GM19463 (cell line): Measurements from ENCODE around the gene TP53I13.
A peak's percentile ranks its signal among the peaks of the same experiment; 100 is the strongest.

Experiments
- ATAC-seq: cut with Tn5 transposase; IDR thresholded peaks from one replicate; pipeline ENCODE4 v1.9.1; 2021; ENCODE audit warnings: mild to moderate bottlenecking, moderate library complexity; ENCODE audit not compliant: unreplicated experiment

TP53I13 gene

DNA sequence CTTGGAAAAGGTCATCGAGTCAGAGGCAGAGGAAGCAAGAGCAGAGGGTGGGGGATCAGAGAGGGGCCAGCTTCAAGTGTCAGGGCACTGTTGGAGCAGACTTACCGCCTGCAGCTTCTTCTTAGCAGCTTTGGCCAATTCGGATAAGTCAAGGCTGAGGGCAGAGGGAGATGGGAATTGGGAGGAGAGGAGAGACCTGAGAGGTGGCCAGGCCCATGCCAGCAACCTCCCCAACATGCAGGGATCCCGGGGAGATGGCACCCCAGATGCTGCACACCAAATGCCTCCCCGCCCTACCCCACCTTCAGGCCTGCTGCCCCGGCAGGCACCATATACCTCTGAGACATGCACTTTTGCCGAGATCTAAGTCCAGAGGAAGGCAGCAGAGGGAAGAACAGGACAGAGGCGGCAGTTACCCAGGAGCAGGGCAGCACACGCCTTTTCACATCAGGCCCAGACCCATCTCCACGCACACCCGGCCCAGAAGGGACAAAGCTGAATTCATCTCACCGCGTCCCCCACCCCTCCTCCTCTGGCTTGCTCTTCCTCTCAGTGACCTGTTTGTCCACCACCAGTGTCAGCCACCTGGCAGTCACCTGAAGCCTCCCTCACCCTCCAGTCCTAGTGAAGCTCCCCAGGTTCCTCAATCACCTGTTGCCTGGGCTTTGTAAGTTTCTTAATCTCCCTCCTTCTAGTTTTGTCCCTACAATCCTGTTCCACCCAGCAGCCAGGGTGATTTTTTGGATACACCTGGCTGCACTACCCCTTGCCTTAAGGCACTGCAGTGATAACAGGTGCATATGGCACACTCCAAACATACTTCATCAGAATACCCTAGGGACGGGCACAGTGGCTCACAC is 10.4 kb downstream of the TP53I13 start:
- no peak for ATAC-seq

DNA sequence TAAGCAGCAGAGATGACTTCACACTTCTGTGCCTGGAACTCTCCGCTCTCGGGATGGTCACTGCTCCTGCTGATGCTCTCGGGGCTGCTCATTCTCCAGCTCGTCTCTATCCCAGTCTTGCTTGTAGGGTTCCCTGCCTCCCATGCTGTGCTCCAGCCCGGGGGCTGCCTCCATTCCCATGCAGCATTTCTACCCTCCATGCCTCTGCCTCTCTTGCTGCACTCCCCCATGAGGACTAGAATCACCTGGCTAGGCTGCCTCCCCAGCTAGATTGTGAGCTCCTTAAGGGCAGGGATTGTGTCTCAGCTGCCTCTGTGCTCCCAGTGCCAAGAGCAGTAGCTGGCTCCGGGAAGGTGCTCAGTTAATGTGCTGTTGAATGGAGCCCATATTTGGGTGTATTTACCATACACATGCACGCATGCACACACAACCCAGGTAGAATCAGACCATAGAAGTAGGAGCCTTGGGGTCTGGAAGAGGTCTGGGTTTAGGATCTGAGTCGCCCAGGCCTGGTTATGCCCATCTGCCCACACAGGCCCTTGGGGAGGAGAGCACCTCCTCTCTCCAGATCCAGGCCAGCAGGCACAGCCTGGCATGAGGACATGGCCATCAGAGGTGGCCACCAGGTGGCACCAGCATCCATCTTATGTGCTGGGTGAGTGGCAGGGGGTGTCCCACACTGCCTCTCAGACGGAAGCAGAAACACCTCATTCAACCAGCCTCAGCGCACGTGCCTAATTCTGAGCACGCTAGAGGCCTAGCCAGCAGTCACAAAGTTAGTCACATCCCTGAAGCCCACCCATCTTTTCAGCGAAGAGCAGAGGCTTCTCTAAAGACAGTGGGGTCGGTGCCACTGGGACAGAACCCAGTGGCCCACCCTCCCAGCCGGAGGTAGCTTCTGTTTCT is 11.6 kb downstream of the TP53I13 start:
- no peak for ATAC-seq

DNA sequence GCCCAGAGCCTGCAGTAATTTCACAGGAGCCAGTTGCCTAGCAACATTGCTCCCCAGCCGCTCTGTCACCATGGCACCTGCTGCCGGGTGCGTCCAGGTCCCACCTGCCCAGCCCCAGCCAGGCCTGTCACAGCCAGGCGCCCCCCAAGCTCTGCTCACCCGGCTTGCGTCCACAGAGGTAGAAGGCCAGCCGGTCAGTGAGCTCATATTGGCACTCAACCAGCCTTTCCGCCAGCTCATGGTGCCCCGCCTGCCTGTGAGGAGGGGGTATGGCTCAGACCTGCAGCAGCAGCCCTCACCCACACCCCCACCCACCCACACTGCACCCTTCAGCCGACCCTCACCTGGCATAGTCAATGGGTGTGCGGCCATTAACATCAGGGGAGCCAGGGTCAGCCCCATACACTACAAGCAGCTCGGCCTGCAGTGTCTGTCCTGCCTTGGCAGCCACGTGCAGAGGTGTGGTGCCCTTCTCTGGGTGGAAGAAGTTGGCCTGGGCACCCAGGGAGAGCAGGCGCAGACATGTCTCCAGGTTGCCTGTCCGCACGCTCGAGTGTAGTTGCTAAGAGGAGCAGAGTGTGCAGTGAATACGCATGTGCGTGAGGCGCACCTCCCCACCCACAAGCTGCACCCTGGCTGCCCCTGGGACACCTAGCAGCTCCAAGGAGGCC is 13.2 kb downstream of the TP53I13 start:
- ATAC-seq, result no peak

DNA sequence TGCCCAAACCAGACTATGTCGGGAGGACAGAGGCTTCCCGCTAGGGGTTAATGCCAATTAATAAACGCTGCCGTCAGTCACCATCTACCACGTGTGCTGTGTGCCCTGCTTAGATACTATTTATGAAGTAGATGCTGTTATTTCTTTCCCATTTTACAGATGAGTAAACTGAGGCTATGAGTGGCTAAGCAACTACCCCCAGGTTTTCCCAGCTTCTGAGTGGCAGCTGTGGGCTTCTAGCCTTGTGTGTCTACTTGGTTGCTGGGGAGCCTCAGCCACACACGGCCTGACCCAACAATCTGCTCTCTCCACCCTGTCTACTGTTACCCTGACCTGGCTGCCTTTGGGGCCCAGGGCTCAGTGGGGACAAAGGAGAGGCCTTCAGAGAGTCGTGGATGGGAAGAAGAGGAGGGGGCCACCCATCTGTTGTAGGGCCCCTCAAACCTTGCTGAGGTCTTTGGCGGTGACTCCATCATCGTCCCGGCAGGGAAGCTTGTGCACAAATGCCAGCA is 13.8 kb downstream of the TP53I13 start:
- ATAC-seq, result no peak

DNA sequence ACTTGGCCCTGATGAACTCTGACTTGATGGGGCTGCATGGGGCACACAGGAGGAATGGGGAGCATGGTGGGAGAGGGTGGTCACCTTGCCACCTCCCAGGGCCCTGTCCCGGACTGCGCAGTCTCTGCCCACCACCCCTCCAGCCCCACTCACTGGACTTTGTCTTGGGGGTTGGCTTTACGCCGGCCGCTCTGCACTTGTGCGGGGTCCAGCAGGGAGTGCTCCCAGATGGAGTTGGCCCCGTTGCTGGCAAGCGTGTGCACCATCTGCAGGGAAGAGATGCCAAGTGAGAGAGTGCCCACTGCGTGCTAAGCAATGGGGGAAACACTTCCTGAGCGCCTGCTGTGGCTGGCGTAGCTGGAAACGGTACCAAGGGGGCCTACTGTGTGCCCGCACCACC is 14.3 kb downstream of the TP53I13 start:
- no peak for ATAC-seq

DNA sequence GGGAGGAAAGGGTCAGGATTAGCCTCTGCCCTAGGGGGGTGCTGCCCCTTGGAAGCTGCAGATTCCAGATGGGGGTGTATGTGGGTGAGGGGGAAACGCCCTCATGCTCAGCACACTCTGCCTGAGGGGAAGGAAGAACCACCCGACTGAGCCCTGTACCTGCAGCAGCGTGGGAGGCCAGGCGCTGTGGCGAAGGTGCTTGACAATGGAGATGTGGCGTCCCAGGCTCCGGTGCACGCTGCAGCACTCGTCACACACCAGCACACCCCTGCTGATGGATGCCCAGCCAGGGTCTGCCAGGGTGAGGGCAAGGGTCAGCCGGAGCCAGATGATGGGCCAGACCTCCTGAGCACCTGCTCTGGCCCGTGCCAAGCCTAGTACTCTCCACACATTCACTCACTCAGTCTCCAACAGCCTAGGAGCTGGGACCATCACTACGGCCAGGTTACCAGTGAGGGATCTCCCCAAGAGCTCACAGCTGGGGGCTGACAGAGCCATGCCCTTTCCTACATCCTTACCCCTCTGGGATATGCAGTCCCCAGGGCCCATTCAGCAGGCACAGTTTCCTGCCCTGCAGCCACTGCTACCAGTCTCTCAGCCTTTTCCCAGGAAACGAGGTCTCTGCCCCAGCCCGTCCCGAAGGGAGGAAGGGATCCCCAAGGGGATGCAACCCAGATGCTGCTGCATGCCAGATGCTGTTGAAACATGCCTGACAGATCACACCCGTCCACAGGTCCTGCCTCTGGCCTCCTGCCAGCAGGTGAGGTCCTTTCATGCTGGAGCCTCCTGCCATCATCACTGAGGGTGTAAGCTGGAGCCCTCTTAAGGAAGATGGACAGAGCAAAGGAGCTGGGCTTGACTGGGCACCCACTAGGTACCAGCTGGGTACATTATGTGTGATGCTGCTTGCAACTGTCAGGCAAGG is 15.1 kb downstream of the TP53I13 start:
- ATAC-seq, result no peak

DNA sequence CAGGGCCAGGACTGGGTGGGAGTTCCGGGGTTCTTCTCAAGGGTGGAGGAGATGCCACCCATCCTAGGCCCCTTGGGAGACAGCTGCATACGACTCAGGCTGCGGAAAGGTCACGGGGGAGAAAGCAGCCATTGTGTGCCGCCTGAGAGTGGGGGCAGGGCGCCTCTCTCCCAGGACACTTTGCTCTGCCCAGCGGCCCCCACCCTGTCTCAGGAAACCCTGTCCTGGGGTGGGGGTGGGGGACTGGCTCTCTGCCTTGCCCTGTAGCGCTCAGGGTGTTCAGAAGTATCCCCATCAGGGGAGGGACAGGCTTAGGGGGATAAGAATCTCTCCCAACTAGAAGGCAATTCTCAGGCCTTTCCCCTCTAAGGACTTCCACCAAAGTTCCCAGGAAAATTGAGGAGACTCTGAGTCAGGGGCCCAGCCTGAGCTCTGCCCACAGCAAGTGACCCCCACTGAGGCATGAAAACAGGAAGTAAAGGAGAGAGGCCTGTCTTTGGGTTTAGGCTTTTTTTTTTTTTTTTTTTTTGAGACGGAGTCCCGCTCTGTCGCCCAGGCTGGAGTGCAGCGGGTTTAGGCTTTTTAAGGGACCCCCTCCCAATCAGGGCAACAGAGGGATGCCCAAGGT is 16.1 kb downstream of the TP53I13 start:
- no peak for ATAC-seq

DNA sequence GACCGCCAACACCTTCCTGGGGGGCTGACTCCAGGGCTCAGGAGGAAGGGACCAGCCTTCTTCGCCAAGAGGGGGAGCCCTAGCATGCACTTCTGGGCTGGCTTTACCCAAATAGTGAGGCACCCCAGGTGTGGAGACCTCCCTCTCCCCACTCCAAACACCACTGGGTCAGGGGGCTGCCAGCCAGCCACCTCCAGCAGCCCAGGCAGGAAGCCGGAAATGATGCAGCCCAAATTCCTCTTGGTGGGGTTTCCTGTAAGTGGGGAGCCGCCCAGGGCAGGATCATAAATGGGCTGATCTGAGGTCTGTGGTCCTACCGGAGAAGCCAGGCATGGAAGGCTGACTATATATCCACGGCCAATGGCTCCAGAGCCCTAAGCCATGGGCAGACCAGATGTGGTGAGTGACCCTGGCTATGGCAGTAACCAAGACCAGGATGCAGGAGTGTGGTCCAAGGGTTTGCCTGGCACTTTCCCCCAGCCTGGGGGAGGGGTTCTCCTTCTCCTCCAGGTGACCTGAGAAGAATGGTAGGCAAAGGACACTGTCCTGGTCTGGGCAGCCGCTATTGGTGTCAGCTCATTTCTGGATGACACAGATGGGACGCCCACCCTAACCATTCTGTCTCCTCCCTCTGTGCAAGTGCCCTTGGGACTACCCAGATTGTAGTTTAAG is 16.7 kb downstream of the TP53I13 start:
- no peak for ATAC-seq

DNA sequence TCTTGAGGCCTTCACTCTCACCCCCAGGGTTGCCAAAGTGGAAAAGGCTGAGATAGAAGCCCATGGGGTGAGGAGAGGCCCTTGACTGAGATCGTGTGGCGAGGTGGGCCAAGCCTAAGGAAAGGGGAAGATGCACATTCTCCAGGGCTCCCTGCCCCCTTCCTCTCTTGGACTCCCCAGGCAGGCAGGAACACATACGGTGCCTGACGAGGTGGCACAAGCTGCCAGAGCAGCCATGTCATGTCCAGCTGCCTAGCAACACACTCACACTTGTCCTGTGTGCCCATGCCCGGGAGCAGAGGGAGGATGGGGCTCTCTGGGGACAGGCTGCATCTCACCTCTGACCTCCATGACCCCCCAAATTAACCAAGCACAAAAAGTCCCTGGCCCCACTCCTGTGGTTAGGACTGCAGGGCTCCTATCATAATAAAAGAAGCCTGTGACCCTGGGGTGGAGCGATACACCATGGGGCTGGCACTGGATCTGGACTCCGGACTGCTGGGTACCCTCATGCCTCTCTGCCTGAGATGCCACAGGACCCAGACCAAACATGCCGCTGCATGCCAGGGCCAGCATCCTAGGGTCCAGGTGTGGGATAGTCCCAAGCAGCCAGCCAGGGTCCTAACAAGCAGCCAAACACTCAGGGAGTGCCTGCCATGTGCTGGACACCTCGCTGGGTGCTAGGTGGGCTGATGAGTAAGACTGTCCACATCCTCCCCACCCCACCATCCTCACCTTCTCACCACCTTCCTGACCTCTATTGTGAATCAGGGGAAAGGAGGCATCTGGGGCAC is 18.4 kb downstream of the TP53I13 start:
- no peak for ATAC-seq

DNA sequence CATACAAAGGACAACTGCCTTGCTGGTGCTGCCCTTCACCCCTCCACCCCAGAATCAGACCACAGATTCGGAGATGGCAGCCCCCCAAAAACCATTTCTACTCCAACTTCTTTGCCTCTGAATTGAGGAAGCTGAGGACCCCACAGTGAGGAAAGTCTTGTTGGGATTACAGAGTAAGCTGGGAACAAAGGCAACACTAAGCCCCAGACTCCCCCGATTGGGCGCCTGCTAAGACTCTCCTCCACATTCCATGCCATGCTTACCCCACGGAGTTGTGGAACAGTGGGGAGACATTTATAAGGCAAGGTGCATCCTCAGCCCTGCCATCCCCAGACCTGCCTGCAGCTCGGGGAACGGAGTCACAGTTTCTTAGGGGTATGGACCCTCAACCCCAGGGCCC is 19.1 kb downstream of the TP53I13 start:
- ATAC-seq, result no peak

DNA sequence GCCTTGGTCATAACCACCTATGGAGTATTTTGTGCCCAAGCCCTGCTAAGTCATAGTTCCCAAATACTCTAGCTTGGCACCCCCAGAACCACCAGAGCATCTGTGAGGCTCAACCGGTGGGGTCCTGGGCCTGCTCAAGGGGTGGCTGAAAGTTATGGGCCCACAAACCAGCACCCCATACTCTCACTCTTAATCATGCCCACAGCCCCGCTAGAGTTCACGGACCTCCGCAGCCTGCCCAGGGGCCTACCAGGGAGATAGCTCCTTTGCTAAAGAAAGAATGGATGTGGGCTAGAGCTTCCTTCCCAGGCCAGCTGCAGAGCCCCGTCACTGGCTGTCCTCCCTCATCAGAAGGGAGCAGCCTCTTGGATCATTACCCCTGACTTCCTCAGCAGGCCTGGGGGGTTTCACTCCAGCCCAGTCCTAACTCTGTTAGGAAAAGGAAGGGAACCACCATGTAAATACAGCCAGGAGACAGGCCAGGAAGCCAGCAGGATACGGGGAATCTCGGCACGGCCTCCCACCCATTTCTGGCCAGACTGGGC is 19.6 kb downstream of the TP53I13 start:
- ATAC-seq, result no peak

DNA sequence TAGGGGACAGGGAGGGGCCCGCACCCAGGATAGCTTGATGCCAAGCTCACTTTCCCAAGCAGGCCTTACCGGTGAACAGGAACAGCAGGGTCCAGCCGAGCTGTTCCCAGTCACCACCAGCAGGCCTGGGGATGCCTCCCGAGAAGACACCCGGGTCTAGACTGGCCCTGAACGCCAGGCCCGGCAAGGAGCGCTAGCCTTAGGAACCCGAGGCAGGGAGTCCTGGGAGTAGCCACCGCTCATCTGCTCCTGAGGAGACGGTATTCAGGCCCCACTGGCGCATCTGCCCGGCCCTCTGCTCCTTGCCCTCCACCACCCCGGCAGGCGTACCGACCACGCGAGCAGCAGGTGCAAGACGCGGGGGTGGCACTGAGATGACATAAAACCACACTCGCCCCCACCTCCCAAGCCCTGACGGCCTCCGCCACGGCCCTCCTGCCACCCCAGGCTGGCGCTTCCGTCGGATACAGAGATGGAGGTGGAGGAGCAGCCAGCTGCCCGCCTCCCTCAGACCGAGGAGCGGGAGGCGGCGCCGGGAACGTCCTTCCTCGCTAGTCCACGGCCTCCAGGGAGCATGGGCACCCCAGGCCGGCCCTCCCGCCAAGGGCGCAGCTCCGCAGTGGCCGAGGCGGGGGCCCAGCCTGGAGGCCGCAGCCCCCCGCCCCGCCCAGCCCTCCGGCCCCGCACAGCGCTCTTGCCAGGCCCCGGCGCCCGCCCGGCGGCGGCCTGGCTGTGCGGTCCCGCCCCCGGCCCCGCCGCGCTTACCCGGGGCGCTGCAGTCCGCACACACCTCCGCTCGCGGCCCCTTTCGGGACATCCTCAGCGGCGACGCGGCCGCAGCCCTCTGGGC is 20.3 kb downstream of the TP53I13 start:
- peak; percentile 13 for ATAC-seq

DNA sequence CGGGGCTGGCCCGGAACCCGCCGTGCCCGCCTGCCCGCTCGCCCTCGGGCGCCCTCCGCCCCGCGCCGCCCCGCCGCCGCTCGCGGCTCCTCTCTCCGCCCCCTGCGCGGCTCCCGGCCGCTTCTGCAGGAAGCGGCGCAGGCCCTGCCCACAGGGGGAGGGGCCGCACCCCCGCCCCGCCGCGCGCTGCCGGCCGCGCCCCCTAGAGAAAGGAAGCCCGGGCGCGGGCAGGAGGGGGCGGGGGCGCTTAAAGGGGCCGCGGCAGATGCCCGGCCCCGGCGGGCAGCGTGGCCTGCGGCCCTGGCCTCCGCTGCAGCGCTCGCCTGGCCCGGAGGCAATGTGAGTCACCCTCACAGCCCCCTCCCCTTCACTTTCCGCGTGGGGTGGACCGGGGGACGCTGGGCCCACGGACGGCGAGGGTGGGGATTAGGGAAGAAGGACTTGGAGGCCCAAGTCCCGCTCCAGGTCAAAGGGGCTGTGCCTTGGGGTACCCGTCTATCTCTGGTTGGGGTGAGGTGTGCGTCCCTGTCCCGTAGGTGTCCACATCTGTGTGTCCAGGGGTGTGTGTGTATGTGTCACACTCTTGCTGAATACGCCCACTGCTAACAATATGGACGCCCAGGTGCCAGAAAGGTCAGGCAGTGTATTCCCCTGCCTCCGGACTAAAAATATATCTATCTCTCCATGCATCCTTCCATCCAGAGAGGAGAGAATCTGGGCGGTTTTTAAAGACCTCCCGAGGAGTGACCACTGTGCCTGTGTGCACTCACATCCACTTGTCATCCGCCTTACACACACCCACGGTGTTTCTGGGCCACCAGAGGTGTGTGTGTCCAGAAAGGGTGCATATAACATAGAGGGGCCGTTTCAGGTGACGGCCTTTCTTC is 21.3 kb downstream of the TP53I13 start, which contains the start of gene GIT1:
Gene GIT1, minus strand, starts transcription at position 125 of the 887 bp plus-strand sequence. CDS start 270 bp downstream, outside the sequence.
- ATAC-seq, result peak; percentile 61

DNA sequence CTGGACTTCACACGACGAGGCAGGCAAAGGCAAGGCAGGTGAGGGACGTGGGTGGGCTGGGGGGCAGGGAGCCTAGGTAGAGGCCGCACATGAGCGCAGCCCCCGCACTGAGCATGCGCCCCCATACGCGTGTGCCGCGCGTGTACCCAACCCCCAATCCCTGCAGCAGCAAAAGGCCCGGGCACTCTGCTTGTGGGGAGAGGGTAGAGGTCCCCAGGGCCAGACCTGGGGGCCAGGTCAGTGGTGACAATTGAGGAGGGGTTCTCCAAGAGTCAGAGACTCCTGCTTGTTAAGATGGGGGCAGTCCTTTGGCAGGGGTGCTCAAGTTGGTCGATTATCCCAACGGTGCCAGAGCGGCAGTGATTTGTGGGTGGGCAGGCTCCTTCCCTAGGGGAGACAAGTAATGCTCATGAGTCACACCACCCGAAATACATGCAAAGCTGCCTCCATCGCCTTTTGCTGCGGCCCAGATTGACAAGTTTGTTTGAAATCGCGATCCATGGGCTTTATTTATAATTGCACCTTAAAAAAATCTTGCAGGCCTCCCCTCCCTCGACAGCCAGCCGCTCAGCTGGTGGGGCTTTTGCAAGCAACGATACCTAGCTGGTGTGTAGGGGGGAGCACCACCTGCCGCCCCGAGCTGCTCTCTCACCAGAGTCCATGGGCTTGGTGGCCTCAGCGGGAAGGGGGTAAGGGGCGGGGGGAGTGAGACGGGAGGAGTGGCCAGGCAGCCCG is 22.1 kb downstream of the TP53I13 start:
- ATAC-seq, result no peak

DNA sequence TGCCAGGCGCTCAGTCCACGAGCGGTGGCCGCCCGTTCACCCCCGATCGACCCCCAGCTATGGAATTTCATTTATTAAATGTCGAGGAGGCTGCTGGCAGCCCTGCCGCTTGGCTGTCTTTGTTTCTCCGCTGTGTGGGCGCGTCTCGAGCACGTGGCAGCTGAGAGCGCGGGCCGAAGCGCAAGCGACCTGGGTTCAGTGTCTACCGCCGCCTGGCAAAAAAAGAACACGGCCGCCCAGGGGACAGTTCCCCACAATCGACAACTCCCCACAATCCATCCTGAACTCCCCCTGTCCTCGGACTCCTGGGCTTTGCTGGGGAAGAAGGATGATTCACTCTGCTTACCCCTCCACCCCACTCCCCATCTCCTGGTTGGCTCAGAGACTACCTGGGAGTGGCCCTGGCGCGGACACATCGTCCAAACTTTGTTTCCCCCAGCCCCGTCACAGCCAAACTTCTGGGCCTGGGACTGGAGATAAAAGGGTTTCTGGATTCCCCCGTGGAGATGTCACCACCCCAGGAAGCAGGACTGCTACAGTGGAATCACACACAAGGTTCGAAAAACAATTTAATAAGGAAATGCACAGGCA is 22.7 kb downstream of the TP53I13 start:
- no peak for ATAC-seq
